ENCODE results near the gene NELFB. TPM values are rescaled to one million over a fixed set of nuclear protein-coding genes. Genes with fewer than 3 reads are reported as not detected.

The NELFB gene
- total RNA-seq, 1 donor from 2014 or later = 48.3 TPM

- DNase-seq (ENCODE audit: low read depth) = peak; percentile 98
These were observed 31.8 kb upstream of the NELFB start for GRCh38 chr9:137223078-137223970.

- DNase-seq (ENCODE audit: low read depth) = peak; percentile 46
These were observed 30.1 kb upstream of the NELFB start, which contains the start of gene CYSRT1 for GRCh38 chr9:137224830-137225694. Gene CYSRT1, plus strand, starts transcription at chr9:137225174. Its CDS starts 448 bp downstream, at chr9:137225622.

- DNase-seq (ENCODE audit: low read depth) = peak; percentile 30
These were observed 29.3 kb upstream of the NELFB start for GRCh38 chr9:137225699-137226331.

DNA sequence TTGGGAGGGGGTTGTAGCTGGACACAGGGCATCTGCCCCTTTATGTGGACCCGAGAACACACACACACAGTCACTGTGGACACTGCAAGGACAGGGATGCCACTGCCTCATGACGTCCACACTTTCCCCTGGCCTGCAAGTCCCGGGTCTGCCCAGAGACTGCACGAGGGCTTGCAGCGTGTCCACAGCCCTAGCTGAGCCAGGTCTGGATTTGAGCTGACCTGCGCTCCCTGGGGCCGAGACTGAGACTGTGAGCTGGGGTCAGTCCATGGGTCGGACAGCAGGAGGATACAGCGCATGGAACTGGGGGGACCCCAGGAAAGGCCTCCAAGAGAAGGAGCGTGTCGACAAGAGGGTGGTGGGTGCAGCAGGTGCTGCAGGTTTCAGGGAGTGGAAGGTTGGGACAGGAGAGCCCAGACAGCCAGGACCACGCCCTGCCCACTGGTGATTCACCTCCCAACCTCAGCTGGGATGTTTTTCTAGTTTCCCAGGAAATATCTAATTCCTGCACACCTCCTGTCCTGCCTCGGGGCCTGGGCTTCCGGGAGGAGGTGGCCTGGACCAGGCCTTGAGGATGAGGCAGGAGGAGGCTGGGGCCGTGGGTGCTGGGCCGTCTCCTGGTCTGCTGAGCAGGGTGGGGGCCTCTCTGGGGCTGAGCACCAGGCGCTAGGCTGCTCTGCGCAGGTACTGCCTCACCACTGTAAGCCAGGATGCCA is 28.6 kb upstream of the NELFB start:
- no peak for DNase-seq (ENCODE audit: low read depth)

DNA sequence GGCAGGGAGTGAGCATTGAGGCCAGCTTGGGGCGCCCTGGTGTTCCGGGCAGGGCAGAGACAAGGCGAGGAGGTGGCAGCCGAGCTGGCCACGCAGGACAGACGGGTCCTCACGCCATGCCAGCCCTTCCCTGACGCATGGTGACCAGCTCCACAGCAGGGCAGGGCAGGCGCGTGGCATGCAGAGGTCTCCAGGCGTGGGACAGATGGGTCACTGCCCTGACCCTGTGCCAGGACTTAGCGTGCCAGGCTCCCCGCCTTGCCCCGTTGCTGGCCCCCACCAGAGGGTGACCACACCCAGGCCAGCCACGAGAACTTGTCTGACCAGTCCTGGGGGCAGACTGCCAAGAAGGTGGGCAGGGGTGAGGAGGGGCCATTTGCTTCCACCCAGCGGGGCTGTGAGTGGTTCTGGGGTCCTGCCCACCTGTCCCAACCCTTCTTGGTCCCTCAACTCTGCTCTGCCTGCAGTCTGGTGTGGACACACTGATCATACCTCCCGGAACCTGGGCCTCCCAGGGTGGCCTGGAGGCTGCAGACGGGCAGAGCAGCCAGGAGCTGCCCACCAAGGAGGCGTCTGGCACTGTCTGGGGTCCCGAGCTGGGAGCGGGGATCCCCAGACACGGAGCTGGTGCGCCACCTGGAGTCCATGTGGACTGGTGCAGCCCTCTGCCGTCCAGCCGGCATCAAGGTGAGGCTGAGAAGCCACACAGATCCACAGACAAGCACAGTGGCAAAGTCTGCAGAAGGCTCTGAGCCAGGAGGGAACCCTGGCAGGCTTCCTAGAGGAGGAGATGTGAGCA is 27.9 kb upstream of the NELFB start, which contains the start of gene RNF224:
Gene RNF224, plus strand, starts transcription at position 449 of the 799 bp plus-strand sequence. CDS start 834 bp downstream, outside the sequence.
- peak; percentile 81 for DNase-seq (ENCODE audit: low read depth)

- no peak for DNase-seq (ENCODE audit: low read depth)
These were observed 27.1 kb upstream of the NELFB start for GRCh38 chr9:137227853-137228505.

GRCh38 chr9:137228506-137228967 is 26.6 kb upstream of the NELFB start:
- no peak for DNase-seq (ENCODE audit: low read depth)

- DNase-seq (ENCODE audit: low read depth) = no peak
These were observed 25.9 kb upstream of the NELFB start for GRCh38 chr9:137228968-137229896.

DNA sequence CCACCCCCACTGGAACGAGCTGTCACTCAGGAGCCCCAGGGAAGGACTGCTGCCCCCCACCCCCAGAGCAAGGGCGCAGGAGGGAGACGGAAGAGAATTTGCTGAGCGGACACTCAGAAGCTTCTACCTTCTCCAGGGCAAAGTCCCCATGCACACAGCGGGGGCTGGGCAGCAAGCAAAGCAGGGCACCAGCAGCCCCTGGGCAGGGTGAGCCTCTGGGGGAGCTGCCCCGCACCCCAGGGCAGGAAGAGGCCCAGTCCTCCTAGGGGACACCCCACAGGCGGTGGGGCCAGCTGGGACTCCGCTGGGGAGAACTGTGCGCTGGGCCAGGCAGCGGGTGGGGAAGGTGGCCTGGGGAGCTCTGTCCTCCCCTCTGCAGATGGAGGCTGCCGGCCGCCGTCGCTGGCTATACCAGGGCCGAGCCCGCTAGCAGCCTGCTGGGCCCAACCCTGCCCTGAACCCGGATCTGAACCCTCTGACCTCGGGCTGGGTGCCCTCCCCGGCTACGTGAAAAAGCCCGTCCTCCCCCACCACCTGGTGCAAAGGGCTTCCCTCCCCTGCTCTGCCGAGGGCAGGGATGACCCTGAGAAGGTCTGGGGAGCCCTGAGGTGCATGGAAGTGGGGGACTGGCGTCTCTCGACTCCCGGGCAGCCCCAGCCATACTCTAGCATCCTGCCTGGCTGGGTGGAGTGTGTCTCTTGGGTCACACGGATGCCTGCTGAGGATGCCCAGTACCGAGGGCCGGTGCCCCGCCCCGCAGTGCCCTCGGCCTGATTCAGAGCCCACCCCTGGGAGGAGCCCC is 25.0 kb upstream of the NELFB start:
- DNase-seq (ENCODE audit: low read depth) = no peak

DNA sequence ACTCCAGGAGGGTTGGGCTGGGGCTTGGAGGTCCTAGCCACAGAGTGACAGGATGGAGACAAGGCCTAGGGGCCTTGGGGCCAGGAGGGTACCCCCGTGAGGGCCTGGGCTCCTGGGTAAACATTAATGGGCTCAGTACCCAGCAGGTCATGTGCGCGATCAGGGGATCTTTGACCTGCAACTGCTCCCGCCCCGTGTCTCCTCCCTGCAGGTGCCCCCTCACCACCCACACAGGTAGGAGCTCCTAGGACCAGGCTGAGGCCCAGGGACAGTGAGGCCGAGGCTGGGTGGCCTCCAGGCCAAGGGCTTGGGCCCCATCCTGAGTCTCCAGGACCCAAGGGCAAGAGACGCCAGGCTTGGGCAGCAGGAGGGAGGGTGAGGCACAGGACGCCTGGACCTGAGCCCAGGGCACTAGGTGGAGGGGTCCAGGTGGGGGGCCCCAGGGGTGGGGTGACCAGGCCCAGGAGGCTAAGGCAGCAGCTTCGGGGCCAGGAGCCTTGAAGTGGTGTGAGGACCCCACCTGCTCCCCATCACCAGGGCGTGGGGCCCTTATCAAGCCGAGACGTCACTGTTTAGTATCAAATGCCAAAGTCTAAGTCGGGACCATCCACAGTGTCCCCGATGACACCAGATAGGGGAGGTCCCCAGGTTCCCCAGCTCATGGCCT is 24.3 kb upstream of the NELFB start, which contains the start of gene SLC34A3:
Gene SLC34A3, plus strand, starts transcription at position 197 of the 667 bp plus-strand sequence. CDS start 802 bp downstream, outside the sequence.
- no peak for DNase-seq (ENCODE audit: low read depth)

DNA sequence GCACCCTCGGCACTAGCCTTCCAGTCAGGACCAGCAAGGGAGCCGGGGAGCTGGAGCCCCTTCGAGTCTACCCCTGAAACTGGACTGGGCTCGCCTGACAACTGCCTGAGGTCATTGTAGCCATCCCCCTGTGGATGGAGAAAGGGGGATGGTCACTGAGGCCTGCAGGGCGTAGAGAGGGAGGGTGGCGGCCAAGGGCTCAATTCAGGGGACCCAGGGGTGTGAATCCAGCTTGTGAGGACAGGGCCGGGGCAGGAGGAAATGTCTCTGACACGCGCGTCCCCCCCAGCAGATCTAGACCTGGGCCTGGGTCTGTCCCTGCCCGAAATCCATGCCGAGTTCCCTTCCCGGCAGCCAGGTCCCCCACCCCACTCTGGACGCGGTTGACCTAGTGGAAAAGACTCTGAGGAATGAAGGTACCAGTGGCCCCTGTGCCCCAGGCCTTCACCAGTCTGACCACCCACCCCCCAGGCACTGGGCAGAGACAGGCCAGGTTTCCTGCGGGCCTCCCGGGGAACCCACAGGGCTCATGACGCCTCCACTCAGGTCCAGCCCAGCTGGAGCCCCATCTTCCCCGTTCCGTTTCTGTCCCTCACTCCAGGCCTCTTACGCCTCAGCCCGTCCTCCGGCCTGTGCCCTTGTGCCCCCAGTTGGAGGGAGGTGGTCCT is 23.6 kb upstream of the NELFB start:
- DNase-seq (ENCODE audit: low read depth) = no peak

DNA sequence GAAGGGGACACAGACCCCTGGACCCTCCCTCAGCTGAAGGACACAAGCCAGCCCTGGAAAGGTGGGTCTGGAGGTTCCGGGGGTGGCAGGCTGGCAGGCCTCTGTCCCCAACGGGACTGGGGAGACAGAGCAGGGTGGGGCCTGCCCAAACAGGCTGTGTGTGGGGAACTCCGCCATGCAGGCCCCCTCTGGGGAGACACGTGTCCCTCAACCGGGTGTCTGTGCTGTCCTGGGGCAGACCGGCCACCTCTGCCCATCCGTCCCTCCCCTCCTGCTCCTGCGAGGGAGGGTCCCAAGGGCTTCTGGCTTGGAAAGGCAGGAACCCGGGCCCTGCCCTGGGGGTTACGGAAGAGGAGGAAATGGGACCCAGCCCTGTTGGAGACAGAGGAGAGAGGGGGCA is 23.0 kb upstream of the NELFB start:
- DNase-seq (ENCODE audit: low read depth) = no peak

DNA sequence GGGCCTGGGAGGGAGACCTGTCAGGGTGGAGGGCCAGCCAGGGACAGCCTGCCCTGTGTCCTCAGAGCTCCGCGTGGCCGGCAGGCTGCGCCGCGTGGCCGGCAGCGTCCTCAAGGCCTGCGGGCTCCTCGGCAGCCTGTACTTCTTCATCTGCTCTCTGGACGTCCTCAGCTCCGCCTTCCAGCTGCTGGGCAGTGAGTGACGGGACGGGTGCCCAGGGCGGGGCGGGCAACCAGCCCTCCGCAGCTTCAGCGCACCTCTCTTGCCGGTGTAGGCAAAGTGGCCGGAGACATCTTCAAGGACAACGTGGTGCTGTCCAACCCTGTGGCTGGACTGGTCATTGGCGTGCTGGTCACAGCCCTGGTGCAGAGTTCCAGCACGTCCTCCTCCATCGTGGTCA is 22.6 kb upstream of the NELFB start:
- DNase-seq (ENCODE audit: low read depth) = peak; percentile 64

DNA sequence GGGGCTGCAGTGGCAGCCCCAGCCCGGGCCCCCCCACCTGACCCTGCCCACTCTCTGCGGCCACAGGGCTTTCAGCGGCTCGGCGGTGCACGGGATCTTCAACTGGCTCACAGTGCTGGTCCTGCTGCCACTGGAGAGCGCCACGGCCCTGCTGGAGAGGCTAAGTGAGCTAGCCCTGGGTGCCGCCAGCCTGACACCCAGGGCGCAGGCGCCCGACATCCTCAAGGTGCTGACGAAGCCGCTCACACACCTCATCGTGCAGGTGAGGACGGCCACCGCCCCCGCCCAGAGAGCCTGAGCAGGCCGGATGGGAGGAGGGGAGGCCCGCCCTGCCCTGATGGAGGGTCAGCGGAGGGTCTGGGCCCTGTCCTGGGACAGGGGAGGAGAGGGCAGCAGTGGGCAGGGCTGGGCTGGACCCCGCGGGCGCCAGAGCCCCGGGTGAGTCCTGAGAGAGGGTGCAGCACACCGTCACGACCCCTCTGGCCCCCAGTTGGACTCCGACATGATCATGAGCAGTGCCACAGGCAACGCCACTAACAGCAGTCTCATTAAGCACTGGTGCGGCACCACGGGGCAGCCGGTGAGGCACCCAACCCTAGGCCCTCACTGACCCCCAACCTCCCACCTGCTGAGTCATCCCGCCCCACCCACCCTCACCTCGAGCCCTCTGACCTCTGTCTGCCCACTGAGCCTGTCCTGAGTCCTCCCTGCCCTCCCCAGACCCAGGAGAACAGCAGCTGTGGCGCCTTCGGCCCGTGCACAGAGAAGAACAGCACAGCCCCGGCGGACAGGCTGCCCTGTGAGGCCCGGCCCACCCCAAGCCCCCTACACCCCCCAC is 21.8 kb upstream of the NELFB start:
- no peak for DNase-seq (ENCODE audit: low read depth)
